ENCODE data around the gene PACSIN1. TPM values are rescaled to one million over a fixed set of nuclear protein-coding genes. Genes with fewer than 3 reads are reported as not detected.

PACSIN1 gene
- total and polyA plus RNA-seq, 10 of the 15 experiments (the other 5 are each of a cell fraction or from before 2014, with no cell fraction given), result 0.50 to 9.4 (median 2.8) TPM

DNA sequence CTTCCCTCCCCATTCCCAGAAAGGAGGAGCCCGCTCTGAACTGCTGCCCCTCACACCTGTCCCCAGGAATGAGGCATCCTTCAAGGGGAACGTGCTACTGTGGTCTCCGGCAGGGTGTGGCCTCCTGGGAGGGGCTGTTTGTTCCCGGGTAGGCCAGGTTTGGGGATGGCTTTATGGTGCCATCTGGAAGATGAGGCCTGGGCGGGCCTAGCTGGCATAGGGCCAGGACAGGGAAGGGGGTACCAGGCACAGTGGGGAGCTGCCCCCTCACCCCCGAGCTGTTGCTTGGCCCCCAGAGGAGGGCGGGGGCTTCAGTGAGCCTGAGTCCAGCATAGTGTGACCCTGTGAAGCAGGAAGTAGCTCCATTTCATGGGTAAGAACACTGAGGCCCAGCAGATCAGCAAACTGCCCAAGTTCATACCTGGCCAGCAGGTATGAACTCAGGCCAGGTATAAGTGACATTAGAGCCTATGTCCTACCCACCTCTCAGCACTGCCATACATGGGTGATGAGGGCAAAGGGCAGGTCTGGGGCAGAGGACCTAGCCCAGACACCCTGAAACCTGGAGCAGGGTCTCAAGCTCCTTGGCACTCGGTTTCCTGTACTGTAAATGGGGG, 107.8 kb downstream of the PACSIN1 start:
- no peaks in the 10 kb centered on the region for H4K20me1 ChIP-seq (ENCODE audit: control insufficient read depth, insufficient read depth)
- no peaks in the 10 kb centered on the region for H3K9me3 ChIP-seq (replicated peaks; ENCODE audit: control insufficient read depth, insufficient read depth, low read length)
- no TSS peak for BruUV-seq (replicated peaks)
- H3K79me2 ChIP-seq (ENCODE audit: control insufficient read depth, insufficient read depth, low read length), result no peaks in the 10 kb centered on the region
- no peak overlapping the region for H2AFZ ChIP-seq (ENCODE audit: control insufficient read depth, low read depth, low read length)
- H3K4me2 ChIP-seq (ENCODE audit: control insufficient read depth, insufficient read depth), result no peak overlapping the region
- POLR2A ChIA-PET, result no interaction called here
- in situ Hi-C loops (cut with MboI) (no loop called here), intact Hi-C loops (cut with micrococcal nuclease; ENCODE audit: unreplicated experiment) (no loop called here)
- FAIRE-seq (no peak), ATAC-seq (no peak), DNase-seq (ENCODE audit: low read depth, low spot score) (no peak)
- no peaks in the 10 kb centered on the region for H3K36me3 ChIP-seq (ENCODE audit: control insufficient read depth in 2 of 2, insufficient read depth in 2 of 2, low read length in 1 of 2)
- H3K27me3 ChIP-seq (replicated peaks in 1 of 2; ENCODE audit: control insufficient read depth in 2 of 2, insufficient read depth in 2 of 2, low read length in 1 of 2), result no peaks in the 10 kb centered on the region
- no peak overlapping the region for H3K9ac ChIP-seq (ENCODE audit: control insufficient read depth, insufficient read depth, low read length)
- TF ChIP-seq WRNIP1 (IDR thresholded peaks at IDR 0.05; ENCODE audit: borderline replicate concordance, low read depth, low read length) (no peak), IKZF1 (conservative IDR thresholded peaks at IDR 0.05) (no peak), HDGF (IDR thresholded peaks at IDR 0.05) (no peak), BCL3 (IDR thresholded peaks at IDR 0.05; ENCODE audit: borderline replicate concordance, insufficient read depth, low read depth, low read length, poor library complexity, severe bottlenecking) (no peak), IKZF2 (IDR thresholded peaks at IDR 0.05) (no peak), FOXM1 (IDR thresholded peaks at IDR 0.05; ENCODE audit: low read depth, low read length) (no peak), NR2F1 (conservative IDR thresholded peaks at IDR 0.05) (no peak), NFYA (IDR thresholded peaks at IDR 0.05; ENCODE audit: borderline replicate concordance, low read depth, low read length) (no peak), MEF2B (IDR thresholded peaks at IDR 0.05; ENCODE audit: partially characterized antibody, poor library complexity, severe bottlenecking) (no peak), ZNF384 (IDR thresholded peaks at IDR 0.05; ENCODE audit: borderline replicate concordance, low read depth, low read length) (no peak), MYB (IDR thresholded peaks at IDR 0.05; ENCODE audit: borderline replicate concordance, low read depth, low read length) (no peak), ETV6 (conservative IDR thresholded peaks at IDR 0.05 in 1 of 2, IDR thresholded peaks at IDR 0.05 in 1 of 2; ENCODE audit: borderline replicate concordance in 1 of 2, low read depth in 1 of 2) (no peak), POLR2AphosphoS2 (IDR thresholded peaks at IDR 0.05; ENCODE audit: low read depth, low read length) (no peak), PAX5 (IDR thresholded peaks at IDR 0.05; ENCODE audit: borderline replicate concordance, low read depth, low read length) (no peak)
- TF ChIP-seq, protein P1, sequence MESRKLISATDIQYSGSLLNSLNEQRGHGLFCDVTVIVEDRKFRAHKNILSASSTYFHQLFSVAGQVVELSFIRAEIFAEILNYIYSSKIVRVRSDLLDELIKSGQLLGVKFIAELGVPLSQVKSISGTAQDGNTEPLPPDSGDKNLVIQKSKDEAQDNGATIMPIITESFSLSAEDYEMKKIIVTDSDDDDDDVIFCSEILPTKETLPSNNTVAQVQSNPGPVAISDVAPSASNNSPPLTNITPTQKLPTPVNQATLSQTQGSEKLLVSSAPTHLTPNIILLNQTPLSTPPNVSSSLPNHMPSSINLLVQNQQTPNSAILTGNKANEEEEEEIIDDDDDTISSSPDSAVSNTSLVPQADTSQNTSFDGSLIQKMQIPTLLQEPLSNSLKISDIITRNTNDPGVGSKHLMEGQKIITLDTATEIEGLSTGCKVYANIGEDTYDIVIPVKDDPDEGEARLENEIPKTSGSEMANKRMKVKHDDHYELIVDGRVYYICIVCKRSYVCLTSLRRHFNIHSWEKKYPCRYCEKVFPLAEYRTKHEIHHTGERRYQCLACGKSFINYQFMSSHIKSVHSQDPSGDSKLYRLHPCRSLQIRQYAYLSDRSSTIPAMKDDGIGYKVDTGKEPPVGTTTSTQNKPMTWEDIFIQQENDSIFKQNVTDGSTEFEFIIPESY (IDR thresholded peaks at IDR 0.05), result no peak
- 58% methylated on average over 8 of the region's 8 CpGs for WGBS (ENCODE audit: insufficient coverage, insufficient replicate concordance, low lambda C conversion rate, missing lambda C conversion rate)
- H3K27ac ChIP-seq (ENCODE audit: control insufficient read depth, insufficient read depth), result no peak overlapping the region
- H3K4me3 ChIP-seq, result no peak overlapping the region
- H3K4me1 ChIP-seq (ENCODE audit: control insufficient read depth, insufficient read depth, low read length), result no peaks in the 10 kb centered on the region
- RAD21 ChIA-PET (ENCODE audit: unreplicated experiment), result no interaction called here
- CTCF ChIA-PET, result interaction anchor here (1.3 kb wide), 1 partner anchor 36 kb away, joined by 3 read pairs; no protein-coding TSS in a partner anchor
- SMC1A ChIA-PET (ENCODE audit: uncharacterized antibody, unreplicated experiment), result interaction anchor here (1.2 to 1.7 kb wide), 3 partner anchors 17 to 113 kb away, joined by 3 to 4 read pairs (median 3); no protein-coding TSS in a partner anchor

Data from GM12878 (cell line).